Measurements from ENCODE around the gene IRF2BP2. TPM values are rescaled to one million over a fixed set of nuclear protein-coding genes. Genes with fewer than 3 reads are reported as not detected.

Gene IRF2BP2
- total RNA-seq, 2 donors from 2014 or later: 82.7 to 83.3 TPM

GRCh38 chr1:234619071-234619480 is 9.1 kb upstream of the IRF2BP2 start:
- Histone ChIP-seq H3K27ac (peak overlapping the region; percentile 75 to 97 (median 88)), H3K36me3 (replicated peaks in 1 of 2; ENCODE audit: insufficient read depth in 1 of 2, low read depth in 2 of 2) (no peaks in the 10 kb centered on the region), H3K4me1 (peaks cover 94% of the 10 kb centered on the region), H3K27me3 (no peaks in the 10 kb centered on the region), H3K4me3 (no peak overlapping the region), H3K9me3 (no peaks in the 10 kb centered on the region)
- 22 to 39% methylated on average over 3 of the region's 3 CpGs for WGBS, 2 donors
- no peak for ATAC-seq
- TF ChIP-seq CTCF (IDR thresholded peaks at IDR 0.05): no peak
- no peak for TF ChIP-seq POLR2A (IDR thresholded peaks at IDR 0.05)
- intact Hi-C loops (cut with DNase I): no loop called here
- DNase-seq: no peak

GRCh38 chr1:234618737-234619049 is 8.7 kb upstream of the IRF2BP2 start:
- ATAC-seq (no peak), DNase-seq (no peak)
- no peaks in the 10 kb centered on the region for H3K36me3 ChIP-seq (replicated peaks in 1 of 2; ENCODE audit: insufficient read depth in 1 of 2, low read depth in 2 of 2)
- H3K9me3 ChIP-seq: no peaks in the 10 kb centered on the region
- H3K4me1 ChIP-seq: peaks cover 94% of the 10 kb centered on the region
- intact Hi-C loops (cut with DNase I): no loop called here
- WGBS, 2 donors: 16% methylated on average over 5 of the region's 5 CpGs
- no peaks in the 10 kb centered on the region for H3K27me3 ChIP-seq
- H3K27ac ChIP-seq: peak overlapping the region; percentile 75 to 97 (median 88)
- no peak for TF ChIP-seq CTCF (IDR thresholded peaks at IDR 0.05)
- peak in 1 of 3 donors; percentile 6 for TF ChIP-seq POLR2A (IDR thresholded peaks at IDR 0.05)
- no peak overlapping the region for H3K4me3 ChIP-seq

DNA sequence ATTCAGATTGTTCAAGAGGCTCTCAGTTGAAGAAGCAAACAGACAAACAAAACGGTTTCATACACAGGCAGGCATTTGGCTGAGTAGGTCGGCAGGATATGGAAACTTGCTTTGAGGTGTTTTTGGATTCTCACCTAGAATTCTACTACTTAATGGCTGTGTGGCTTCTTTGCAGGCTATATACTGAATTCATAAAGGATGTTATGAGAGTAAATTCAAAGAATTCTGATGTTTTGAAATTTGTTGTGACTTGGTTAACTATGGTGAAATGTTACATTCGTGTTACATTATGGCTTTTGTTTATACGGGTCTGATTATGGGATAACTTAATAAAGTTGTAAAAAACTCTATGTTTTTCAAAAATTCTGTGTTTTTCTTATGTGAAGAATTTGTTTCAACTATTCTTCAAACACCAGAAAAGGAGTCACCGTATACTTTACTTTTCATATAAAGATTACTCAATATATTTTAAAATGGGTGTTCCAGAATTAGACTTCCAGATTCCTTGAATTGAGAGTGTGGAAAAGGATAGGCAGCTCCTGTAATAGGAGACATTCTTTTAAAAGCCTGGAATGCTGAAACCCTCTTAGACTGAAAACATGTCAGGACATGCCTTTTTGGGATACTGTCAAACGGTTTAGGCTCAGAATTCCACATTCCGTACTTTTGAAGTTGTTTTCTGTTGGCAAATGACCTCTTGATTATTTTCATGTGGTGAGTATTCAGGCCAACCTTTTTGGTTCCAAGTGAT is 8.2 kb upstream of the IRF2BP2 start:
- Histone ChIP-seq H3K36me3 (replicated peaks in 1 of 2; ENCODE audit: insufficient read depth in 1 of 2, low read depth in 2 of 2) (no peaks in the 10 kb centered on the region), H3K27me3 (no peaks in the 10 kb centered on the region), H3K9me3 (no peaks in the 10 kb centered on the region), H3K4me3 (no peak overlapping the region), H3K4me1 (peaks cover 94% of the 10 kb centered on the region), H3K27ac (peak overlapping the region; percentile 75 to 97 (median 88))
- TF ChIP-seq CTCF (IDR thresholded peaks at IDR 0.05) (no peak), POLR2A (IDR thresholded peaks at IDR 0.05) (no peak)
- DNase-seq: no peak
- ATAC-seq: no peak
- intact Hi-C loops (cut with DNase I): no loop called here
- WGBS, 2 donors: 34 to 44% methylated on average over 7 of the region's 7 CpGs

DNA sequence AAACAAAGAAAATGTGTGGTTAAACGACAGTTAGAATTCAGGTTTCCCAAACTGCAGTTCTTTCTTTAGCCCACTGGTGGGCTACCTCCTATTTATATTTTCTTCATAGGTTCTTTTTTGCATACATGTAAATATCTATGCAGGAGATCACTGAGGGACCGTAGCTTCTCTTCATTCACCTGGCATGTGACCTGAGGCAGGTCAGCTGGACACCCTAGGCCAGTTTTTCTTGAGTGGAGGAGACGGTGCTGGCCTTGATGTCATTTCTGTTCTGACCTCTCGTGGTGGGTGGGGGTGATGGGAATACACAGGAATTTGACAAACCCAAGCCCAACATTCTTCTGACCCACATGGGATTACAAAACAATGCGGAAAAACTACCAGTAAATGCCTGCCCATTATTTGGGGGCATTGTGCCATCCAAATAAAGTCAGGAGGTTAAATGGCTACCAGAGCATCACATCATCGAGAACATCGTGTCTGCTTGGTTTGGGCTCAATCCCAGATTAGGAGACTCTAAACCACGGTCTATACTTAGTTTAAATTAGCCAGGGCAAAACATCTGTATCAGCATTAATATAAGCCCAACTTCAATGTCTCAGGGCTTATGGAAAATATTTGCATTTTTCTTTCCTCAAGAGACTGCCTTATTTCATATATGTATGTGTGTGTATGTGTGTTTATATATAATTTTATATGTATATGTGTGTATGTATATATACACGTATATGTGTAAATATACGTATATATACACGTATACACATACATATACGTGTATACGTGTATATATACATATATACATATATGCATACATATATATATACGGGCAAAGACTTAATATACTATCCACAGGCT is 7.4 kb upstream of the IRF2BP2 start:
- 60 to 65% methylated on average over 14 of the region's 14 CpGs for WGBS, 2 donors
- no peak for DNase-seq
- Histone ChIP-seq H3K27ac (peak overlapping the region; percentile 80 to 97 (median 88)), H3K4me1 (peaks cover 94% of the 10 kb centered on the region), H3K27me3 (no peaks in the 10 kb centered on the region), H3K4me3 (no peak overlapping the region), H3K36me3 (replicated peaks in 1 of 2; ENCODE audit: insufficient read depth in 1 of 2, low read depth in 2 of 2) (no peaks in the 10 kb centered on the region), H3K9me3 (no peaks in the 10 kb centered on the region)
- no peak for ATAC-seq
- TF ChIP-seq CTCF (IDR thresholded peaks at IDR 0.05) (no peak), POLR2A (IDR thresholded peaks at IDR 0.05) (no peak)
- intact Hi-C loops (cut with DNase I): no loop called here
